Breast epithelium (tissue), 3 donors: ENCODE results near the gene ATP13A4.

Experiments
- CTCF ChIP-seq, 3 donors: fragments of 450-650 bp; IDR thresholded peaks; one replicate each; pipeline ENCODE4 v1.5.1; 2016 to 2017; ENCODE audit warnings: antibody characterized with exemption in 3 of 3, mild to moderate bottlenecking in 3 of 3, moderate library complexity in 3 of 3
- POLR2A ChIP-seq: fragments of 450-650 bp; IDR thresholded peaks from one replicate; pipeline ENCODE4 v1.6.1; 2016; ENCODE audit warnings: antibody characterized with exemption, mild to moderate bottlenecking, moderate library complexity
- POLR2AphosphoS5 ChIP-seq, 3 donors: sonication (generic); formaldehyde crosslinking; IDR thresholded peaks; one replicate each; pipeline ENCODE4 v1.6.1; 2017; ENCODE audit warnings: antibody characterized with exemption in 3 of 3

GRCh38 chr3:193367868-193368267, 186.8 kb downstream of the ATP13A4 start:
- TF ChIP-seq POLR2AphosphoS5 (IDR thresholded peaks at IDR 0.05) (no peak), CTCF (IDR thresholded peaks at IDR 0.05) (no peak), POLR2A (no peak)
